Endometrium (tissue), 2 donors: ENCODE measurements around the gene DCAF8.
"Not testable (repeated sequence)": the region's sequence is repeated elsewhere in the genome, so short reads cannot be mapped to it uniquely, and the experiment has no call there.

Experiments
- FAIRE-seq: peaks from 2 replicates; lab custom pipeline; 2012; peaks lifted over from hg19 to GRCh38; lab: Jason Lieb, UNC
- donor health status: control.
- donor health status: control.

The DCAF8 gene

GRCh38 chr1:160261893-160262794 is at the start of gene DCAF8:
Gene DCAF8 (minus strand): TSS chr1:160262549. CDS start chr1:160244008, 18,541 bp downstream.
- FAIRE-seq: peak; percentile 72

DNA sequence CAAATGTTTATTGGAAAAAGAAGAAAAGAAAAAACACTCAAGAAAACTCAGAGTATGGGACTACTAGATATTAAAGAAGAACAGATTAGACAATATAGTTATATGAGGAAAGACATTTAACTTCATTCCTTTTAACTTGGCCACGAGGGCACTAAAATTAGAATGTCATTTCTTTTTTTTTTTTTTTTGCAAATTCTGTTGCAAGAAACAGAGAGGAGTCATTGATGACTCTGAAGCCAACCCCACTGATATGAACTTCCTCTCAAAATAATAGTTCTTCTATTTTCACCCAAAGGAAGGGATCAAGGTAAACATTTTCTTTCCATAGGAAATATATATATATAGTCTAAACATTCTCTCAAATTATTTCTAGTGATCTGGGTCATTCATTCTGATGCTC is 47.2 kb upstream of the DCAF8 start:
- FAIRE-seq: no peak

- no peak for FAIRE-seq
Measured at GRCh38 chr1:160309185-160309557, 46.8 kb upstream of the DCAF8 start.

- FAIRE-seq: no peak
Measured at GRCh38 chr1:160308451-160309184, 46.3 kb upstream of the DCAF8 start.

DNA sequence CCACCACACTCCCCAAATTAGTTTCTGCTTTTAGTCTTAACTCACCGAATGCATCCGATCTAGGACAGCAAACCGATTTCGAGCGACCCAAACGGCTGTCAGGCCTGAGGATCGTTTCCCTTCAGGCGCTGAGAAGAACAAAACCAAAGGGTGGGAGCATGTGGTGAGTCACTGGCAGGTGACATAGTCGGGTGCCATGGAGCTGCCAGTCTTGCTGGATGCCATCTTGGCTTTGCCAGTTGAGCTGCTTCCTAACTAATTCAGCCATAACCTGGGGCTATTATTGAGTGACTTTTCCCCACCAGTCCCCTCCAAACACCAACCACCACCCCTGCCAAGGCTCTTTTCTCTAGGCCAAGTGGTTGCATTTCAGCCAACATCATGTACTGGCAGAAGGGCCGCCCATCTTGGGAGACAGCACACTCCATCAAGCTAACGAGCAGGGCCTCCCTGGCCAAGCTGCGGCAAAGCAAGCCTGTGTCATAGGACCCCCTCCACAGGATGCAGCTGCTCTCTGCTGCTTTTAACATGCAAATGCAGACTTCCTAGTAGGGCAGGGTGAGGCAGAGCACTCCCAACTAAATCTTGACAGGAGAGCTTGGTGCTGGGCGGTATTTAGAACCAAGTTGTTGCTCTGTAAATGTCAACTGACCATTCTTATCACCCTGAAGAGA is 44.9 kb upstream of the DCAF8 start:
- FAIRE-seq: no peak

GRCh38 chr1:160300173-160300572 is 37.8 kb upstream of the DCAF8 start:
- no peak for FAIRE-seq

DNA sequence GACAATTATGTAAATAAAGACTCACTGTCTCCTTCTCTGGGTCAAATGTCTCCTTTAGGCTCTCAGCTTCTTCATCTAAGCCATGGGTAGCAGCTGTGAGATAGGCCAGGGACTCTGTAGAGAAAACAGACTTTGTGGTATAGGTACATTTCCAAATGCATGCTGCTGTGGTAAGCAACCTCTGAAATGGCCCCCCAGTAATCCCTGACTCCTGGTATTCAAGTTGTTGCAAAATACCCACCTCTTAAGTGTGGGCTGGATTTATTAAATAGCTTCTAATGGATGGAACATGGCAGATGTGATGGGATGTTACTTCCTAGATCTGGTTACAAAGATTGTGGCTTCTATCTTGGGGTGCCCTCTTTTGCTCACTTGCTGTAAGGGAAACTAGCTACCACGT is 33.7 kb upstream of the DCAF8 start:
- no peak for FAIRE-seq

DNA sequence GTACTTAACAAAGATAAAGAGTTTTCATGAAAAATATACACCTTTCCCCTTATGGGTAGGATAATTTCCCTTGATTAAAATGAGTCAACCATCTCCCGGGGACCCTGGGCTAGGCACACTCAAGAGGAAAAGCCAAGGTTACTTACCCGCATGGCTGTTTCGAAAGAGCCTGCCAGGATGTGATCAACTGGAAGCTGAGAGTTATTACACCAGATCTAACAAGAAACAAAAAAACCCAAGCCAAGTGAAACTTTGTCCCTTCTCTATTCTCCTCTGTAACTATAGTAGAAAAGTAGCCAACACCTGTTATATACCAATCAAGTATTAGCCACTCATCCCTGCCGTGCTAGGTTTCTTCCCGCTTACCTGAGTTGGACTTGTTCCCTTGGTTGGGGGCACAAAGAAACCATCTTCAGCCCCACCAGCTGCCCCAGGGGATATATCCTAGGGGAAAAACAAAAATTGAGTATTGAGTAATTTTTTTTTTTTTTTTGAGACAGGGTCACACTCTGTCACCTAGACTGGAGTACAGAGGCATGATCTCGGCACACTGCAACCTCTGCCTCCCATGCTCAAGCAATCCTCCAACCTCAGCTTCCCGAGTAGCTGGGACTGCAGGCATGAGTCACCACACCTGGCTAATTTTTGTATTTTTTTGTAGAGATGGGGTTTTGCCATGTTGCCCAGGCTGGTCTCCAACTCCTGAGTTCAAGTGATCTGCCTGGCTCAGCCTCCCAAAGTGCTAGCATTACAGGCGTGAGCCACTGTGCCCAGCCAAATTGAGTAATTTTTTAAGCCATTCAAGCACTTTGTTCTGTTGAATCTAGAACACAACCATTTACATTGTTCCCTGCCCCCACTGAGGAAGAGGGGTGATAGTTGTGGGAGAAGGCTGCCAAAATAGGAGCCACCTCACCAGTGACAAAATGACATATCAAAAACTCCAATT is 30.9 kb upstream of the DCAF8 start:
- FAIRE-seq: no peak

DNA sequence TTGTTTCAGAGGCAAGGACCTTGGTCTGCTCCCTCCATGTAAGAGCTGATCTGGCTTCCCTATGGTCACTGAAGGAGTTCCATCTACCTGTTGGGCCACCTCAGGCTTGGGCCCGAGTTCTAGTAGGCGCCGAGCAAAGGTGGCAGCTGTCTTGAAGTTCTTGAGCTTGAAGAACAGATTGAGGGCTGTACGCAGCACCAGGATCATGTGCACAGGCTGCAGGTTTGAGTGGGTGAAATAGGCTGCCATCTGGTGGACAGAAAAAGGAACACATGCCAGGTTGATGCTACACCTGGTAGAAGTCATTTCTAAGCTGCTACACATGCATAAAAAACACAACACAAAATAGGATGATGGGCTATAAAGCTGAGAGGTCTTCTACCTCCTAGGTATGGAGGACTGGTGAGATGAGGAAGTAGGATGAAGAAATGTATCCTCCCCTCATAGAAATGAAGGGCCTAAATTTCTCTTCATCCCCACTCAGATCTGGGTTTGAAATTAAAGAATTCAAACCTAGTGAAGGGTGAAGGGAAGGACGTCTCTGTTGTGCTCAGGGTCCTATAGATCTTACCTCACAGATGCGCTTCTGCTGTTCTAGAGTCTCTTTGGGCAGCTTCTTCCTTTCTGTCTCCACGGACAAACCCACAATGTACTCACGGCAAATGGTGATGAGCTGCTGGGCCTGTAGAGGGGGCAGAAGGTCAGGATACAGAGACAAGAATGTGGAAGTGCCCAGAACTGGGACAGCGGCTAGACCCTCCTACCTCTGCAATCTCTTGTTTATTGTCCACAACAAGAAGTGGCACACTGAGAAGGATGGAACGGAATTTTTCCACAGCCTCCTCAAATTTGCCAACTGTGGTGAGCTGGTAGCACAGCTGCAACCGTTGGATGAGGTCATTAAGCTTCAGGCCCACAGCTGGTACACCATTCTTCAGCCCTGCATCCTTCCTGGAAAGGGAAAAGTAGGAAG is 29.2 kb upstream of the DCAF8 start:
- no peak for FAIRE-seq

- FAIRE-seq: not testable (repeated sequence)
Measured at GRCh38 chr1:160287769-160288168, 25.4 kb upstream of the DCAF8 start.

DNA sequence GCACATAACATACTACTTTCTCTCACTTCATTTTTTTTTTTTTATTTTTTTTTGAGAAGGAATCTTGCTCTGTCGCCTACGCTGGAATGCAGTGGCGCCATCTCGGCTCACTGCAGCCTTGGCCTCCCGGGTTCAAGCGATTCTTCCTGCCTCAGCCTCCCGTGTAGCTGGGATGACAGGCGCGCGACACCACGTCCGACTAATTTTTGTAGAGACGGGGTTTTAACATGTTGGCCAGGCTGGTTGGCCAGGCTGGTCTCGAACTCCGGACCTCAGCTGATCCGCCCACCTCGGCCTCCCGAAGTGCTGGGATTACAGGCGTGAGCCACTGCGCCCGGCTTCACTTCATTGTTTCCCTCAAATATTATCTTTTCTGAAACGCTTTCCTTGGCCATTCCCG is 23.2 kb upstream of the DCAF8 start:
- FAIRE-seq: no peak

DNA sequence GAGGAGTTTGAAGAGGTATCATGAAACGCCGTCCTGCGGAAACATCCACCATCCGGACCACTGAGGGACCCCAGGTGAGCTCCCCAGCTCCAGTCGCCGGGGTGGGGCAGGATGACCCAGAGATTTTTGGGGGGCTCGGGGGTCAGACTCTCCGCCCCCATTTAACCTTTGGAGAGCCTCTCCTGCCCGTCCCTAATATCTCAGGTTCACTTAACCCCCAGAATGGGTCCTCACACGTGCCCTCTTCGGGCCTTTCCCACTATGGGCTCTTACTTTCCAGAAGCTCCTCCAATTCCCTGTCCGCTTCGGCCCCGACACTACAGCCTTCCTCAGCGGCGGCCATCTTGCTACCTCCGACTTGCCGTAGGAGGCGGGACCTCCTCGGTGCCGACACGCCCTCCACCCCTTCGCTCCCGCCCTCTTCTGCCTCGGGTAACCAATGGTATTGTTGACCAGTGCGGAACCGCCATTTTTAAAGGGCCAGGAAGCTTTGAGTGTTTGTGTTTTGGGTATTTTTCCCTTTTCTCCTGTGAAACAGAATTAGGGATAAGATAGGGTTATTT is 22.5 kb upstream of the DCAF8 start, which contains the start of gene PEX19:
PEX19 (minus strand) TSS at position 352 of the 563 bp plus-strand sequence; CDS start at position 343, 9 bp downstream.
- peak; percentile 95 for FAIRE-seq

DNA sequence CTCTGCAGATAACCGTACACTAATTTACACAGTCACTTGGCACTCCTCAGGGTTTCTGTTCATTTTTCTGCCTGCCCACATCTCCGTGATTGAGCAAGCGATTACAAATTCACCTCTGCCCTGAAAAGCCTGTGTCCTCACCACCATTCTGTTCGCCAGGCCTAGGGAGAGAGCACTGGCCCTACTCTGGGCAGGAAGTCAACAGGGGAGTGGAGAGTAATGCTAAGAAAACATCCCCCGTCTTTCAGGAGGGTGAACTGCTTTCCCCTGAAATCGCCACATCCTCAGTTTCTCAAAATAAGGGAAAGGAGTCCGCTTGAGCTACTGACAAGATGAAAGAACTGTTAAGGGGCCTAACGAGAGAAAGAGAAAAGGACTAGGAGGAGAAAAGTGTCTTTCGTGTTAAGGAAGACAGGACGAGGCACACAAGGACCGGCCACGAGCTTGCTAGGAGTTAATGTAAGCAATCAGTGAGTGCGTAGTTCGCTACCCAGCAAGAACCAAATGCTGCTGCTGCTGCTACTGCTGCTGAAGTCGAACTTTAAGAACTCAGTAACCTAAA is 22.0 kb upstream of the DCAF8 start:
- FAIRE-seq: no peak

DNA sequence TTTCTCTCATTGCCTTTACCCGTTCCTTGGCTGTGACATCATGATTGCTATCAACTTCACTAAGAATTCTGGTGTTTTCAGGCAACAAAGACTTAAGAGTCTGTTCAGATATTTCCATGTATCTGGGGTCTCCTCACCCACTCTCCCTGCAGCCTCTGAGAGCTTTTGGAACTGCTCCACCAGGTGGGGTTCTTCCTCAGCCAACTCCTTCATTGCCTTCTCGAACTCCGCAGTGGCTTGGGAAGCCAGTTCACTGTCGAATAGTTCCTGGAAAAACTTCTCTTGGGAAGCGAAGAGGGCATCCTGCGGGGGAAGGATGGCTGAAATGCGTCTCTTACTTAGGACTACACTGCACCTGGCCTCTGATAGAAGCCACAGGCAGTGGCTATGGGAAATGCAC is 20.5 kb upstream of the DCAF8 start:
- FAIRE-seq: no peak

DNA sequence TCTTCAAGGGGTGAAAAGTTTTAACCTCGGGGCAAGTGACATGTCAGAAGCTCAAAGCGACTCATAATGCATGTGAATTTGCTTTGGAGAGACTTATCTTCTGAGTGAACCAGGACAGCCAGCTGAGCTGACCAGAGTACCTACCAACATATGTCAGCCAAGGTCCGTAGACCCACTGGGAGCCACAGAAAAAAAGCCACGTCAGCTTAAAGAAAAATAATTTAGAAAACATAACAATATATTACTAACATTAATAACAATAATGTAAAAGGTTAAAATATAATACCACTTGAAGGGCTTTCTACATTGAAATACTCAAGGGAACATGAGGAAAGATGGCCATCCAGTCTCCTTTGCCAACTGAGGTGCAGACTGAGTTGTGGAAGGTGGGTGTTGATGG is 15.6 kb upstream of the DCAF8 start:
- FAIRE-seq: no peak

DNA sequence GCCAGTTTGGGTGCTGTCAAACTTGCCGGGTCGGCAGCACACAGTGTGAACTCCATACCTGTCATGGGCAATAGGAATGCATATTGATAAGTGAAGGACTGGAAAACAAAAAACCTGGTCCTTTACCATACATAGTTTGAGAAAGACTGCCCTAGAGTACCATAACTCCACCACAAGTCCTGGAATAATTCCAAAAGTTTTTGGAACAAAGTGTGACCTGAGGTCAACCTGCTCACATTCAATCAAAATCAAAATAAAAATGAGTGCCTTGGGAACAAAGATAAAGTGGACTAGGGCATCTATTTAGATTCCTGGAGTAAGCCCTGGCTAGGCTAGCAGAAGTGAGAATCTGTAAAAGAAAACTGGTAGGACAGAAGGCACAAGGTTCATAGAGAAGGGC is 15.0 kb upstream of the DCAF8 start:
- no peak for FAIRE-seq

- no peak for FAIRE-seq
Measured at GRCh38 chr1:160271025-160271424, 8.7 kb upstream of the DCAF8 start.

GRCh38 chr1:160267284-160267991 is 5.1 kb upstream of the DCAF8 start:
- FAIRE-seq: no peak

- no peak for FAIRE-seq
Measured at GRCh38 chr1:160264795-160265307, 2.5 kb upstream of the DCAF8 start.
